Kidney epithelial cell (primary cell): ENCODE data around the gene TBXAS1. TPM values are rescaled to one million over a fixed set of nuclear protein-coding genes. Genes with fewer than 3 reads are reported as not detected.

Experiments
- DNase-seq: peaks from one replicate; pipeline ENCODE4 v3.0.0-alpha.2; 2010; ENCODE audit warnings: low read depth
- H3K27me3 ChIP-seq: 2 replicates; pipeline ENCODE4 v1.6.0; 2011; ENCODE audit warnings: low read length; ENCODE audit not compliant: control insufficient read depth, insufficient read depth
- H3K36me3 ChIP-seq: 2 replicates; pipeline ENCODE4 v1.5.1; 2011; ENCODE audit warnings: low read length; ENCODE audit not compliant: control insufficient read depth, insufficient read depth
- H3K4me3 ChIP-seq: 2 replicates; pipeline ENCODE4 v1.5.1; 2011; ENCODE audit warnings: low read depth, mild to moderate bottlenecking, control low read depth, low read length
- CTCF ChIP-seq: IDR thresholded peaks from 2 replicates; pipeline ENCODE4 v1.5.1; 2011; ENCODE audit warnings: mild to moderate bottlenecking, moderate library complexity, low read length, control low read depth, inconsistent platforms; ENCODE audit not compliant: insufficient read depth, poor library complexity, severe bottlenecking
- total RNA-seq: library from RNA; depleted of rRNA; stranded (reverse); fragments of >200 nt; gene quantifications from 2 replicates; pipeline ENCODE4 v1.2.3, GENCODE V29; 2015

TBXAS1 gene
- total RNA-seq, 1 donor from 2014 or later, result 7.8 TPM

- Histone ChIP-seq H3K27me3 (no peaks in the 10 kb centered on the region), H3K36me3 (no peaks in the 10 kb centered on the region), H3K4me3 (no peak overlapping the region)
- no peak for DNase-seq
- TF ChIP-seq CTCF, result no peak
These were observed 163.4 kb downstream of the TBXAS1 start for GRCh38 chr7:139992353-139993044.

GRCh38 chr7:139993169-139993568, 164.1 kb downstream of the TBXAS1 start:
- no peak for DNase-seq
- Histone ChIP-seq H3K36me3 (no peaks in the 10 kb centered on the region), H3K4me3 (no peak overlapping the region), H3K27me3 (no peaks in the 10 kb centered on the region)
- no peak for TF ChIP-seq CTCF

GRCh38 chr7:139993592-139993991, 164.5 kb downstream of the TBXAS1 start:
- no peak overlapping the region for H3K4me3 ChIP-seq
- no peak for TF ChIP-seq CTCF
- no peaks in the 10 kb centered on the region for H3K36me3 ChIP-seq
- DNase-seq, result no peak
- H3K27me3 ChIP-seq, result no peaks in the 10 kb centered on the region

GRCh38 chr7:139994356-139994755, 165.3 kb downstream of the TBXAS1 start:
- no peaks in the 10 kb centered on the region for H3K36me3 ChIP-seq
- H3K27me3 ChIP-seq, result no peaks in the 10 kb centered on the region
- no peak overlapping the region for H3K4me3 ChIP-seq
- DNase-seq, result no peak
- no peak for TF ChIP-seq CTCF

- H3K27me3 ChIP-seq, result no peaks in the 10 kb centered on the region
- TF ChIP-seq CTCF, result no peak
- DNase-seq, result no peak
- H3K4me3 ChIP-seq, result no peak overlapping the region
- H3K36me3 ChIP-seq, result no peaks in the 10 kb centered on the region
These were observed 166.2 kb downstream of the TBXAS1 start for GRCh38 chr7:139995017-139995915.

GRCh38 chr7:139998572-139998971, 169.5 kb downstream of the TBXAS1 start:
- Histone ChIP-seq H3K36me3 (no peaks in the 10 kb centered on the region), H3K4me3 (no peak overlapping the region), H3K27me3 (no peaks in the 10 kb centered on the region)
- TF ChIP-seq CTCF, result no peak
- DNase-seq, result no peak
